Neuronal stem cell (in vitro differentiated cells): ENCODE results near the gene SERPINA9. TPM values are rescaled to one million over a fixed set of nuclear protein-coding genes. Genes with fewer than 3 reads are reported as not detected.

Experiments
- DNase-seq: peaks from one replicate; pipeline ENCODE4 v3.0.0-alpha.2; 2013; ENCODE audit warnings: low spot score
- H2AFZ ChIP-seq: one replicate; pipeline ENCODE4 v1.6.1; 2013; ENCODE audit warnings: mild to moderate bottlenecking, low read length, inconsistent platforms
- H2AK5ac ChIP-seq: 2 replicates; pipeline ENCODE4 v1.6.1; 2013; ENCODE audit warnings: low read depth, mild to moderate bottlenecking, inconsistent platforms, low read length, moderate library complexity, mixed read lengths
- H2BK120ac ChIP-seq: 2 replicates; pipeline ENCODE4 v1.6.1; 2013; ENCODE audit warnings: low read depth, mild to moderate bottlenecking, inconsistent platforms, low read length, moderate library complexity, mixed read lengths
- H2BK12ac ChIP-seq: one replicate; pipeline ENCODE4 v1.6.1; 2013; ENCODE audit warnings: low read length, inconsistent platforms
- H2BK15ac ChIP-seq: 2 replicates; pipeline ENCODE4 v1.6.1; 2013; ENCODE audit warnings: mild to moderate bottlenecking, low read length, inconsistent platforms, mixed read lengths
- H2BK5ac ChIP-seq: one replicate; pipeline ENCODE4 v1.6.1; 2013; ENCODE audit warnings: inconsistent platforms, mild to moderate bottlenecking, low read length, moderate library complexity
- H3K14ac ChIP-seq: one replicate; pipeline ENCODE4 v1.6.1; 2013; ENCODE audit warnings: low read length, inconsistent platforms
- H3K18ac ChIP-seq: 2 replicates; pipeline ENCODE4 v1.6.1; 2013; ENCODE audit warnings: low read length, inconsistent platforms
- H3K23ac ChIP-seq: 2 replicates; pipeline ENCODE4 v1.6.1; 2013; ENCODE audit warnings: low read depth, mild to moderate bottlenecking, mixed read lengths, low read length, inconsistent platforms; ENCODE audit not compliant: poor library complexity
- H3K27ac ChIP-seq: replicated peaks from 3 replicates; pipeline ENCODE4 v1.5.1; 2013; ENCODE audit warnings: low read length, inconsistent platforms
- H3K27me3 ChIP-seq, 3 experiments: 2 replicates each; pipeline ENCODE4 v1.6.1; 2013; ENCODE audit warnings: low read length in 3 of 3, mild to moderate bottlenecking in 2 of 3, inconsistent platforms in 1 of 3, low read depth in 1 of 3, mixed read lengths in 1 of 3, moderate library complexity in 1 of 3; ENCODE audit not compliant: control insufficient read depth in 3 of 3, insufficient read depth in 3 of 3
- H3K36me3 ChIP-seq, 2 donors: replicated peaks in 1 of 2; 2 replicates each; pipeline ENCODE4 v1.6.1; 2013; ENCODE audit warnings: low read length in 2 of 2; ENCODE audit not compliant: control insufficient read depth in 2 of 2, insufficient read depth in 2 of 2
- H3K4ac ChIP-seq: 2 replicates; pipeline ENCODE4 v1.6.1; 2013; ENCODE audit warnings: inconsistent platforms, mild to moderate bottlenecking, low read length, moderate library complexity
- H3K4me1 ChIP-seq, 2 donors: 1 replicate in 1 of 2; 2 replicates in 1 of 2; pipeline ENCODE4 v1.6.1; 2013; ENCODE audit warnings: low read length in 2 of 2, low read depth in 1 of 2; ENCODE audit not compliant: control insufficient read depth in 2 of 2, insufficient read depth in 1 of 2
- H3K4me2 ChIP-seq: one replicate; pipeline ENCODE4 v1.6.1; 2013; ENCODE audit warnings: mild to moderate bottlenecking, low read length, inconsistent platforms; ENCODE audit not compliant: insufficient read depth, poor library complexity, severe bottlenecking
- H3K4me3 ChIP-seq, 2 donors: 2 replicates each; pipeline ENCODE4 v1.5.1; 2013; ENCODE audit warnings: low read length in 2 of 2, mild to moderate bottlenecking in 2 of 2, inconsistent platforms in 1 of 2, moderate library complexity in 1 of 2
- H3K79me1 ChIP-seq: one replicate; pipeline ENCODE4 v1.6.1; 2013; ENCODE audit warnings: low read depth, mild to moderate bottlenecking, inconsistent platforms, low read length, moderate library complexity
- H3K9ac ChIP-seq: one replicate; pipeline ENCODE4 v1.6.1; 2013; ENCODE audit warnings: mild to moderate bottlenecking, low read depth, low read length, inconsistent platforms; ENCODE audit not compliant: poor library complexity
- H3K9me3 ChIP-seq, 2 donors: replicated peaks in 1 of 2; 2 replicates each; pipeline versions ENCODE3 to v1.6.1; 2013; ENCODE audit warnings: low read length in 2 of 2, mild to moderate bottlenecking in 2 of 2, inconsistent platforms in 1 of 2, low read depth in 1 of 2, mixed read lengths in 1 of 2, moderate library complexity in 1 of 2; ENCODE audit not compliant: control insufficient read depth in 2 of 2, insufficient read depth in 1 of 2
- H4K8ac ChIP-seq: one replicate; pipeline ENCODE4 v1.6.1; 2013; ENCODE audit warnings: low read depth, mild to moderate bottlenecking, inconsistent platforms, low read length, moderate library complexity
- H4K91ac ChIP-seq: one replicate; pipeline ENCODE4 v1.6.1; 2013; ENCODE audit warnings: low read length, low read depth, mild to moderate bottlenecking, inconsistent platforms; ENCODE audit not compliant: poor library complexity
- WGBS, 2 donors: extraction: QIAGEN DNeasy Blood & Tissue Kit; methylation state at CpG; one replicate each; pipeline ENCODE4 v1.1.7; 2013; ENCODE audit warnings: missing lambda C conversion rate in 2 of 2, mixed read lengths in 1 of 2; ENCODE audit not compliant: insufficient read length in 2 of 2, insufficient replicate concordance in 1 of 2; ENCODE audit errors: extremely low coverage in 2 of 2; 5-methylcytosine and 5-hydroxymethylcytosine counted together
- polyA plus RNA-seq, 2 experiments: library from polyadenylated mRNA; stranded (reverse); fragments of 200-250 nt; gene quantifications; one replicate each; pipeline ENCODE4 v1.2.3, GENCODE V29; 2013

Gene SERPINA9
- not detected for polyA plus RNA-seq (2013, experiment 1 of 2)
- not detected for polyA plus RNA-seq (2013, experiment 2 of 2)

DNA sequence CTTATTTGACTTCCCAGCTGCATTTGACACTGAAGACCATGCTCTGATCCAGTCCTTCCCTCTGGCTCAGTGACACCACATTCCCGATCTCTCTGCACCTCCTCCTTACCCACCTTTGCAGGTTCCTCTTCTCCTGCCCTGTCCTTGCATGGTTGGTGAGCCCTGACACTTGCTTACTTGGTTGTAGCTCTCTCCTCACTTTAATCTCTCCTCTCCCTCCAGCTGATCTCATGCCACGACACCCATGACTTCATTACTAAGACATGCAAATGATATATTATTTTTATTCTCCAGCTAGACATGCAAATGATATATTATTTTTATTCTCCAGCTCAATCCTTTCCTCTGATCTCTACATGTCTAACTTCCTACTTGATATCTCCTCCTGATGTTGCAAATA is at the start of gene SERPINA9:
Gene SERPINA9 (minus strand): TSS at position 175 of the 400 bp plus-strand sequence. CDS start 6,357 bp downstream, outside the sequence.
- Histone ChIP-seq H3K4me2 (no peak within 1 kb of the TSS), H3K23ac (no peak within 1 kb of the TSS), H2BK5ac (no peak within 1 kb of the TSS), H4K8ac (no peak within 1 kb of the TSS), H3K4ac (no peak within 1 kb of the TSS), H3K79me1 (no peaks in the 10 kb centered on the region), H3K18ac (peak within 1 kb of the TSS; percentile 34), H2BK12ac (no peak within 1 kb of the TSS), H3K4me3 (no peak within 1 kb of the TSS), H2AK5ac (peak within 1 kb of the TSS; percentile 29), H3K27ac (no peak within 1 kb of the TSS), H3K9me3 (peaks cover 0 to 4% of the 10 kb centered on the region in 2 donors), H3K14ac (no peak within 1 kb of the TSS), H4K91ac (no peak within 1 kb of the TSS), H3K9ac (peak within 1 kb of the TSS; percentile 64), H3K4me1 (peaks cover 0 to 11% of the 10 kb centered on the region in 2 donors), H3K27me3 (no peaks in the 10 kb centered on the region), H2BK120ac (no peak within 1 kb of the TSS), H3K36me3 (no peaks in the 10 kb centered on the region), H2AFZ (no peak within 1 kb of the TSS), H2BK15ac (no peak within 1 kb of the TSS)
- no peak for DNase-seq
- no CpG with 5 or more reads among the region's 2 CpGs for WGBS, 2 donors

DNA sequence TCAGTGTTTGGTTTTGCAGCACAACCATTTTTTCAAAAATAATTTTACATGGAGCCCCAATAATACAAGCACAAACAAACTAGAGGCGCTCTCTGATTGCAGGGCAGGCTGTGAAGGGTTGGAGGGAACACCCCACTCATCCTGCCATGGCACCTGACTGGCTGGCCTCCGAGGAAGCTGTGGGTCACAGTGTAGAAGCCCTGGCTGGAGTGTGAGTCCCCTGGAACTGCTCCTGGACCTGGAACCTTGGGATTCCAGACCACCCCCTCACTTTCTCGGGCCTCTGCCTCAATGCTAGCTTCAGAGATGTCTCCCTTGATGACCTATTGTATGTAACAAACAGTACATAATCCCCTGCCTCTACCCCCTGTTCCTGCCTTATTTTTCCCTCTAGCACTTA is 48.1 kb upstream of the SERPINA9 start:
- H3K4me2 ChIP-seq = no peak overlapping the region
- H2BK12ac ChIP-seq = no peak overlapping the region
- H4K8ac ChIP-seq = no peak overlapping the region
- H3K27ac ChIP-seq = no peak overlapping the region
- DNase-seq = no peak
- H2BK5ac ChIP-seq = no peak overlapping the region
- H2AK5ac ChIP-seq = no peak overlapping the region
- no peak overlapping the region for H3K9ac ChIP-seq
- no peak overlapping the region for H2BK120ac ChIP-seq
- no peak overlapping the region for H3K18ac ChIP-seq
- WGBS, 2 donors = no CpG with 5 or more reads among the region's 3 CpGs
- no peaks in the 10 kb centered on the region for H3K36me3 ChIP-seq
- no peaks in the 10 kb centered on the region for H3K9me3 ChIP-seq
- H4K91ac ChIP-seq = no peak overlapping the region
- no peak overlapping the region for H3K14ac ChIP-seq
- H2AFZ ChIP-seq = no peak overlapping the region
- H2BK15ac ChIP-seq = no peak overlapping the region
- H3K27me3 ChIP-seq = no peaks in the 10 kb centered on the region
- H3K23ac ChIP-seq = no peak overlapping the region
- H3K4me1 ChIP-seq = no peaks in the 10 kb centered on the region
- H3K4ac ChIP-seq = no peak overlapping the region
- H3K79me1 ChIP-seq = no peaks in the 10 kb centered on the region
- no peak overlapping the region for H3K4me3 ChIP-seq

- DNase-seq = no peak
- Histone ChIP-seq H3K27ac (no peak overlapping the region), H3K4me2 (no peak overlapping the region)
Observed at GRCh38 chr14:94523265-94523664, 47.3 kb upstream of the SERPINA9 start.

GRCh38 chr14:94522115-94522724 is 46.2 kb upstream of the SERPINA9 start:
- Histone ChIP-seq H3K79me1 (no peaks in the 10 kb centered on the region), H3K4me2 (no peak overlapping the region), H3K36me3 (no peaks in the 10 kb centered on the region), H4K91ac (no peak overlapping the region), H2BK12ac (no peak overlapping the region), H3K23ac (no peak overlapping the region), H2AK5ac (no peak overlapping the region), H3K4me1 (peaks cover 0 to 3% of the 10 kb centered on the region in 2 donors), H3K9me3 (no peaks in the 10 kb centered on the region), H3K27ac (no peak overlapping the region), H3K4ac (no peak overlapping the region), H3K9ac (no peak overlapping the region), H3K27me3 (no peaks in the 10 kb centered on the region), H2BK15ac (no peak overlapping the region), H2BK5ac (no peak overlapping the region), H3K4me3 (no peak overlapping the region), H3K18ac (no peak overlapping the region), H4K8ac (no peak overlapping the region), H2AFZ (no peak overlapping the region), H3K14ac (no peak overlapping the region), H2BK120ac (no peak overlapping the region)
- DNase-seq = no peak
- no CpG with 5 or more reads among the region's 7 CpGs for WGBS, 2 donors

More at GRCh38 chr14:94523265-94523664, 47.3 kb upstream of the SERPINA9 start:
- H4K8ac ChIP-seq = no peak overlapping the region
- H3K27me3 ChIP-seq = no peaks in the 10 kb centered on the region
- peak overlapping the region; percentile 4 for H3K23ac ChIP-seq
- no peak overlapping the region for H2BK12ac ChIP-seq
- no peak overlapping the region for H2BK120ac ChIP-seq
- H2BK5ac ChIP-seq = no peak overlapping the region
- H3K4me1 ChIP-seq = no peaks in the 10 kb centered on the region
- no peak overlapping the region for H3K9ac ChIP-seq
- no peak overlapping the region for H3K18ac ChIP-seq
- H2AK5ac ChIP-seq = peak overlapping the region; percentile 15
- no peaks in the 10 kb centered on the region for H3K79me1 ChIP-seq
- H2AFZ ChIP-seq = no peak overlapping the region
- no peak overlapping the region for H3K4me3 ChIP-seq
- no peaks in the 10 kb centered on the region for H3K9me3 ChIP-seq
- no CpG with 5 or more reads among the region's 8 CpGs for WGBS, 2 donors
- no peak overlapping the region for H2BK15ac ChIP-seq
- no peaks in the 10 kb centered on the region for H3K36me3 ChIP-seq
- H3K14ac ChIP-seq = no peak overlapping the region
- no peak overlapping the region for H4K91ac ChIP-seq
- no peak overlapping the region for H3K4ac ChIP-seq
